HG03097 (cell line): ENCODE data around the gene PLPP4.

Experiments
- ATAC-seq: cut with Tn5 transposase; IDR thresholded peaks from one replicate; pipeline ENCODE4 v1.9.1; 2021; ENCODE audit not compliant: unreplicated experiment, low FRiP score

PLPP4 gene

GRCh38 chr10:120514035-120514620, 57.1 kb downstream of the PLPP4 start:
- ATAC-seq, result no peak

- ATAC-seq, result no peak
These were observed 57.9 kb downstream of the PLPP4 start for GRCh38 chr10:120514959-120515358.

- no peak for ATAC-seq
These were observed 58.7 kb downstream of the PLPP4 start for GRCh38 chr10:120515741-120516140.

- ATAC-seq, result no peak
These were observed 59.4 kb downstream of the PLPP4 start for GRCh38 chr10:120516426-120516825.

GRCh38 chr10:120517196-120517595, 60.2 kb downstream of the PLPP4 start:
- ATAC-seq, result no peak

- ATAC-seq, result no peak
These were observed 61.0 kb downstream of the PLPP4 start for GRCh38 chr10:120517881-120518484.

- no peak for ATAC-seq
These were observed 64.9 kb downstream of the PLPP4 start for GRCh38 chr10:120521880-120522279.

GRCh38 chr10:120527691-120528090, 70.7 kb downstream of the PLPP4 start:
- no peak for ATAC-seq

GRCh38 chr10:120530699-120531098, 73.7 kb downstream of the PLPP4 start:
- no peak for ATAC-seq

- ATAC-seq, result no peak
These were observed 81.1 kb downstream of the PLPP4 start for GRCh38 chr10:120538091-120538490.

GRCh38 chr10:120539076-120539475, 82.0 kb downstream of the PLPP4 start:
- no peak for ATAC-seq

GRCh38 chr10:120540486-120540885, 83.5 kb downstream of the PLPP4 start:
- ATAC-seq, result no peak

GRCh38 chr10:120541984-120542383, 85.0 kb downstream of the PLPP4 start:
- ATAC-seq, result no peak

GRCh38 chr10:120542591-120542990, 85.6 kb downstream of the PLPP4 start:
- ATAC-seq, result no peak

- no peak for ATAC-seq
These were observed 86.3 kb downstream of the PLPP4 start for GRCh38 chr10:120543291-120543690.

GRCh38 chr10:120548210-120548609, 91.2 kb downstream of the PLPP4 start:
- no peak for ATAC-seq

- no peak for ATAC-seq
These were observed 95.2 kb downstream of the PLPP4 start for GRCh38 chr10:120552262-120552661.

GRCh38 chr10:120553911-120554310, 96.9 kb downstream of the PLPP4 start:
- ATAC-seq, result no peak

- ATAC-seq, result no peak
These were observed 98.4 kb downstream of the PLPP4 start for GRCh38 chr10:120555436-120555835.

- no peak for ATAC-seq
These were observed 99.0 kb downstream of the PLPP4 start for GRCh38 chr10:120555842-120556532.

GRCh38 chr10:120557311-120557710, 100.3 kb downstream of the PLPP4 start:
- no peak for ATAC-seq

GRCh38 chr10:120559800-120560199, 102.8 kb downstream of the PLPP4 start:
- ATAC-seq, result no peak
